HCT116 (cell line): Measurements from ENCODE around the gene NFKBIZ. TPM values are rescaled to one million over a fixed set of nuclear protein-coding genes. Genes with fewer than 3 reads are reported as not detected.

ENCODE experiments used
- ATAC-seq: fragments of 200-7000 bp; cut with Tn5 transposase; 2 replicates; pipeline ENCODE4 v1.9.1; 2020; ENCODE audit warnings: mild to moderate bottlenecking, moderate library complexity
- BruUV-seq: library from RNA; stranded (reverse); fragments of 400-500 nt; replicated peaks from 2 replicates; lab custom pipeline; 2021; lab: Mats Ljungman, UMichigan
- CTCF ChIA-PET: fragments of 300-600 bp; sonication (Branson Sonifier 250); formaldehyde crosslinking; loops from one replicate; lab custom pipeline; 2021; ENCODE audit warnings: antibody characterized with exemption; lab: Charles Lee
- POLR2A ChIA-PET: fragments of 300-600, 350-600 bp; sonication (Branson Sonifier 250); formaldehyde crosslinking; loops from one replicate; lab custom pipeline; 2021; ENCODE audit warnings: antibody characterized with exemption; lab: Charles Lee
- RAD21 ChIA-PET, 2 experiments: fragments of 300-600 bp; sonication (Branson Sonifier 250); formaldehyde crosslinking; loops; one replicate each; lab custom pipeline; 2023; ENCODE audit warnings: low total read pairs in 2 of 2; ENCODE audit not compliant: uncharacterized antibody in 2 of 2, unreplicated experiment in 2 of 2, low non-redundant PET in 1 of 2; lab: Charles Lee
- DNase-seq: peaks from one replicate; pipeline ENCODE4 v3.0.0-alpha.2; 2010; ENCODE audit warnings: low read depth, low spot score
- H2AFZ ChIP-seq: fragments of 200-600 bp; shearing (Covaris generic), sonication (generic); 2 replicates; pipeline ENCODE4 v1.6.1; 2017; ENCODE audit warnings: low read depth, mixed run types, mixed read lengths, antibody characterized with exemption, low read length; ENCODE audit not compliant: poor library complexity, severe bottlenecking
- H3K27ac ChIP-seq: 2 replicates; pipeline ENCODE4 v1.5.1; 2012; ENCODE audit warnings: low read depth, low read length
- H3K27me3 ChIP-seq: fragments of 200-600 bp; sonication (generic); 2 replicates; pipeline ENCODE4 v1.6.1; 2016; ENCODE audit warnings: mixed run types, low read length, mixed read lengths; ENCODE audit not compliant: insufficient read depth
- H3K36me3 ChIP-seq, 2 experiments: fragments of 200-500 bp in 1 of 2; fragments of 200-600 bp in 1 of 2; sonication (Bioruptor generic) in 1 of 2; sonication (generic) in 1 of 2; 2 replicates each; pipeline versions ENCODE4 v1.5.1 to v1.6.1; 2014 to 2016; ENCODE audit warnings: low read length in 2 of 2, inconsistent platforms in 1 of 2, mixed read lengths in 1 of 2, mixed run types in 1 of 2; ENCODE audit not compliant: insufficient read depth in 2 of 2, control insufficient read depth in 1 of 2
- H3K4me1 ChIP-seq, 2 experiments: fragments of 200-600 bp in 1 of 2; sonication (generic) in 1 of 2; 2 replicates each; pipeline versions ENCODE4 v1.5.1 to v1.6.1; 2012 to 2017; ENCODE audit warnings: low read length in 2 of 2, inconsistent platforms in 1 of 2, mild to moderate bottlenecking in 1 of 2, mixed read lengths in 1 of 2, mixed run types in 1 of 2, moderate library complexity in 1 of 2; ENCODE audit not compliant: insufficient read depth in 2 of 2, control insufficient read depth in 1 of 2
- H3K4me2 ChIP-seq: fragments of 200-600 bp; sonication (generic); 2 replicates; pipeline ENCODE4 v1.6.1; 2017; ENCODE audit warnings: mixed run types, low read length, mixed read lengths
- H3K4me3 ChIP-seq, 2 experiments: fragments of 200-600 bp in 1 of 2; sonication (generic) in 1 of 2; replicated peaks in 1 of 2; 2 replicates each; pipeline ENCODE4 v1.5.1; 2011 to 2016; ENCODE audit warnings: low read length in 2 of 2, control low read depth in 1 of 2, low read depth in 1 of 2, mild to moderate bottlenecking in 1 of 2, mixed read lengths in 1 of 2, mixed run types in 1 of 2
- H3K79me2 ChIP-seq: fragments of 200-600 bp; sonication (generic); 2 replicates; pipeline ENCODE4 v1.6.1; 2017; ENCODE audit warnings: mild to moderate bottlenecking, mixed run types, low read length, moderate library complexity, mixed read lengths; ENCODE audit not compliant: insufficient read depth
- H3K9ac ChIP-seq: fragments of 200-600 bp; sonication (generic); 2 replicates; pipeline ENCODE4 v1.6.1; 2016; ENCODE audit warnings: low read length, mixed read lengths
- H3K9me2 ChIP-seq: fragments of 200-600 bp; sonication (generic), shearing (Covaris generic); 2 replicates; pipeline ENCODE4 v1.6.1; 2017; ENCODE audit warnings: mixed run types, mild to moderate bottlenecking, moderate library complexity; ENCODE audit not compliant: insufficient read depth
- H3K9me3 ChIP-seq, 2 experiments: fragments of 200-500 bp in 1 of 2; fragments of 200-600 bp in 1 of 2; sonication (Bioruptor generic) in 1 of 2; sonication (generic) in 1 of 2; 2 replicates each; pipeline ENCODE4 v1.6.1; 2014 to 2017; ENCODE audit warnings: low read length in 2 of 2, mixed read lengths in 2 of 2, inconsistent platforms in 1 of 2, low read depth in 1 of 2, mild to moderate bottlenecking in 1 of 2, mixed run types in 1 of 2, moderate library complexity in 1 of 2; ENCODE audit not compliant: control insufficient read depth in 1 of 2, insufficient read depth in 1 of 2
- H4K20me1 ChIP-seq: fragments of 200-600 bp; sonication (generic), shearing (Covaris generic); 2 replicates; pipeline ENCODE4 v1.6.1; 2017; ENCODE audit warnings: mixed run types, mild to moderate bottlenecking, moderate library complexity; ENCODE audit not compliant: insufficient read depth
- CBX3 ChIP-seq: IDR thresholded peaks from 2 replicates; pipeline ENCODE4 v1.6.1; 2012; ENCODE audit warnings: low read depth
- CTCF ChIP-seq, 3 experiments: fragments of 200-600 bp in 1 of 3; sonication (generic) in 1 of 3; IDR thresholded peaks in 2 of 3; conservative IDR thresholded peaks in 1 of 3; 2 replicates each; pipeline ENCODE4 v1.5.1; 2012 to 2017; ENCODE audit warnings: low read depth in 2 of 3, low read length in 2 of 3, antibody characterized with exemption in 1 of 3, borderline replicate concordance in 1 of 3, control low read depth in 1 of 3, mild to moderate bottlenecking in 1 of 3, mixed read lengths in 1 of 3, mixed run types in 1 of 3, moderate library complexity in 1 of 3; ENCODE audit not compliant: insufficient read depth in 1 of 3
- EGR1 ChIP-seq: IDR thresholded peaks from 2 replicates; pipeline ENCODE4 v1.6.1; 2012; ENCODE audit warnings: low read depth
- ELF1 ChIP-seq: IDR thresholded peaks from 2 replicates; pipeline ENCODE4 v1.6.1; 2012; ENCODE audit warnings: low read depth, borderline replicate concordance
- FOSL1 ChIP-seq: IDR thresholded peaks from 2 replicates; pipeline ENCODE4 v1.6.1; 2012; ENCODE audit warnings: low read depth
- JUND ChIP-seq: IDR thresholded peaks from 2 replicates; pipeline ENCODE4 v1.6.1; 2012
- POLR2AphosphoS5 ChIP-seq: IDR thresholded peaks from 2 replicates; pipeline ENCODE4 v1.6.1; 2011; ENCODE audit warnings: mild to moderate bottlenecking, low read depth, low read length, moderate library complexity
- RAD21 ChIP-seq: IDR thresholded peaks from 2 replicates; pipeline ENCODE4 v1.6.1; 2012; ENCODE audit warnings: low read depth, mild to moderate bottlenecking
- SP1 ChIP-seq: IDR thresholded peaks from 2 replicates; pipeline ENCODE4 v1.6.1; 2012; ENCODE audit warnings: low read depth
- ZBTB33 ChIP-seq: IDR thresholded peaks from 2 replicates; pipeline ENCODE4 v1.6.1; 2011; ENCODE audit warnings: mild to moderate bottlenecking, low read length, moderate library complexity; ENCODE audit not compliant: insufficient replicate concordance; ENCODE audit errors: extremely low read depth
- ZNF274 ChIP-seq: fragments of 200-500 bp; sonication (Bioruptor generic); IDR thresholded peaks from 2 replicates; pipeline ENCODE4 v1.6.1; 2014; ENCODE audit warnings: mild to moderate bottlenecking, low read depth, low read length, inconsistent platforms
- intact Hi-C: fragments of 100-400 bp; cut with micrococcal nuclease; formaldehyde crosslinking; loops from 2 replicates; pipeline ENCODE4 v1.10.0; 2022
- total RNA-seq: library from RNA; stranded (reverse); gene quantifications from one replicate; pipeline ENCODE4 v1.2.1, GENCODE V29; 2021; ENCODE audit not compliant: unreplicated experiment

The NFKBIZ gene
- total RNA-seq, 1 experiment from 2014 or later, result 12.2 TPM

GRCh38 chr3:101809178-101810021, 39.9 kb upstream of the NFKBIZ start:
- Histone ChIP-seq H3K36me3 (no peaks in the 10 kb centered on the region), H4K20me1 (no peaks in the 10 kb centered on the region), H3K27ac (no peak overlapping the region), H3K9me3 (no peaks in the 10 kb centered on the region), H3K4me2 (no peak overlapping the region), H3K79me2 (no peaks in the 10 kb centered on the region), H3K4me3 (no peak overlapping the region), H3K27me3 (no peaks in the 10 kb centered on the region), H3K9me2 (no peaks in the 10 kb centered on the region), H3K9ac (no peak overlapping the region), H2AFZ (no peak overlapping the region), H3K4me1 (no peaks in the 10 kb centered on the region)
- DNase-seq (peak; percentile 28), ATAC-seq (peak; percentile 69)
- intact Hi-C loops, result loop anchor here (1.0 to 2.0 kb wide), 2 partner anchors 416 to 727 kb away; no protein-coding TSS in a partner anchor
- TF ChIP-seq CTCF (IDR thresholded peaks at IDR 0.05 in 2 of 3, conservative IDR thresholded peaks at IDR 0.05 in 1 of 3; ENCODE audit: borderline replicate concordance in 1 of 3, insufficient read depth in 1 of 3, low read depth in 2 of 3, low read length in 2 of 3) (peak; percentile 49 to 81 (median 60); a peak in 5 of 6 replicates), JUND (no peak), RAD21 (peak; percentile 78), FOSL1 (0 out of 2 replicates have a peak, but pooled peaks have one; percentile 6)
- no TSS peak for BruUV-seq
- CTCF ChIA-PET, result interaction anchor here (0.5 to 8.0 kb wide), 7 partner anchors 12 to 727 kb away, joined by 3 to 121 read pairs (median 4); no protein-coding TSS in a partner anchor
- RAD21 ChIA-PET, result interaction anchor here (0.8 to 2.1 kb wide), 4 partner anchors 416 to 420 kb away, joined by 4 to 12 read pairs (median 6); no protein-coding TSS in a partner anchor
- POLR2A ChIA-PET, result no interaction called here

- RAD21 ChIA-PET, result interaction anchor here (1.0 to 2.1 kb wide), 2 partner anchors 415 to 416 kb away, joined by 4 to 12 read pairs; no protein-coding TSS in a partner anchor
- H3K27ac ChIP-seq, result no peak overlapping the region
- H3K36me3 ChIP-seq, result no peaks in the 10 kb centered on the region
- H3K9me2 ChIP-seq, result no peaks in the 10 kb centered on the region
- CTCF ChIA-PET, result interaction anchor here (1.2 to 8.0 kb wide), 3 partner anchors 42 to 419 kb away, joined by 3 to 121 read pairs (median 45); no protein-coding TSS in a partner anchor
- intact Hi-C loops, result no loop called here
- no peaks in the 10 kb centered on the region for H4K20me1 ChIP-seq
- no peak overlapping the region for H3K4me2 ChIP-seq
- no peak overlapping the region for H3K9ac ChIP-seq
- no TSS peak for BruUV-seq
- no peak for DNase-seq
- no peaks in the 10 kb centered on the region for H3K27me3 ChIP-seq
- H3K4me3 ChIP-seq, result no peak overlapping the region
- H2AFZ ChIP-seq, result no peak overlapping the region
- no peak for ATAC-seq
- H3K79me2 ChIP-seq, result no peaks in the 10 kb centered on the region
- H3K4me1 ChIP-seq, result no peaks in the 10 kb centered on the region
- no peaks in the 10 kb centered on the region for H3K9me3 ChIP-seq
- POLR2A ChIA-PET, result no interaction called here
- TF ChIP-seq JUND, result no peak
- TF ChIP-seq CBX3, result no peak
- no peak for TF ChIP-seq POLR2AphosphoS5
- TF ChIP-seq EGR1, result no peak
- no peak for TF ChIP-seq FOSL1
- no peak for TF ChIP-seq ZNF274
- TF ChIP-seq SP1, result no peak
- TF ChIP-seq RAD21, result no peak
- TF ChIP-seq ZBTB33, result no peak
- TF ChIP-seq ELF1, result no peak
These were observed 39.3 kb upstream of the NFKBIZ start for GRCh38 chr3:101810022-101810418.
